Lower leg skin (tissue), 4 donors: ENCODE measurements around the gene AURKAIP1. TPM values are rescaled to one million over a fixed set of nuclear protein-coding genes. Genes with fewer than 3 reads are reported as not detected.
A peak's percentile ranks its signal among the peaks of the same experiment; 100 is the strongest.

ENCODE experiments used
- DNase-seq, 2 donors: peaks; one replicate each; pipeline ENCODE4 v3.0.0-alpha.2; 2019; ENCODE audit warnings: low spot score in 2 of 2
- H3K4me3 ChIP-seq: fragments of 200-600 bp; sonication (generic); 2 replicates; pipeline ENCODE4 v1.5.1; 2017; ENCODE audit warnings: mild to moderate bottlenecking, low read depth; ENCODE audit not compliant: poor library complexity, severe bottlenecking
- CTCF ChIP-seq, 3 donors: fragments of 450-650 bp; IDR thresholded peaks; one replicate each; pipeline ENCODE4 v1.5.1; 2016; ENCODE audit warnings: antibody characterized with exemption in 3 of 3, mild to moderate bottlenecking in 3 of 3, moderate library complexity in 2 of 3
- POLR2A ChIP-seq, 2 donors: fragments of 450-650 bp; IDR thresholded peaks; one replicate each; pipeline ENCODE4 v1.6.1; 2016 to 2017; ENCODE audit warnings: antibody characterized with exemption in 2 of 2, mild to moderate bottlenecking in 1 of 2, moderate library complexity in 1 of 2
- WGBS, 2 donors: methylation state at CpG; one replicate each; pipeline ENCODE4 v1.1.5; 2018; 5-methylcytosine and 5-hydroxymethylcytosine counted together
- intact Hi-C: fragments of 100-400 bp; cut with DNase I; formaldehyde crosslinking; loops from one replicate; pipeline ENCODE4 v1.15.0; 2023; ENCODE audit warnings: low total_unique reads
- total RNA-seq, 4 donors: library from RNA; depleted of rRNA; stranded (reverse); fragments of >200 nt; gene quantifications; one replicate each; pipeline ENCODE4 v1.1.0, GENCODE V29; 2016

Gene AURKAIP1
- total RNA-seq, 4 donors from 2014 or later = 97.3 to 140 (median 114) TPM

- intact Hi-C loops = no loop called here
- TF ChIP-seq CTCF (IDR thresholded peaks at IDR 0.05) (no peak), POLR2A (IDR thresholded peaks at IDR 0.05) (no peak)
- 76 to 84% methylated on average over 10 of the region's 10 CpGs for WGBS, 2 donors
These were observed 8.9 kb downstream of the AURKAIP1 start for GRCh38 chr1:1365875-1366698.

GRCh38 chr1:1364266-1364665, 10.7 kb downstream of the AURKAIP1 start:
- 64 to 69% methylated on average over 14 of the region's 14 CpGs for WGBS, 2 donors
- H3K4me3 ChIP-seq = no peak overlapping the region

More at GRCh38 chr1:1365875-1366698, 8.9 kb downstream of the AURKAIP1 start:
- H3K4me3 ChIP-seq = no peak overlapping the region
- no peak for DNase-seq

GRCh38 chr1:1361982-1362423, 13.0 kb downstream of the AURKAIP1 start:
- no peak overlapping the region for H3K4me3 ChIP-seq
- DNase-seq = no peak
- 24 to 28% methylated on average over 13 of the region's 13 CpGs for WGBS, 2 donors
- intact Hi-C loops = no loop called here
- TF ChIP-seq POLR2A (IDR thresholded peaks at IDR 0.05) (no peak), CTCF (IDR thresholded peaks at IDR 0.05) (no peak)

More at GRCh38 chr1:1364266-1364665, 10.7 kb downstream of the AURKAIP1 start:
- TF ChIP-seq CTCF (IDR thresholded peaks at IDR 0.05) (no peak), POLR2A (IDR thresholded peaks at IDR 0.05) (no peak)
- DNase-seq = peak in 1 of 2 donors; percentile 23
- intact Hi-C loops = no loop called here

GRCh38 chr1:1361233-1361981, 13.6 kb downstream of the AURKAIP1 start:
- H3K4me3 ChIP-seq = no peak overlapping the region
- 65 to 70% methylated on average over 34 of the region's 35 CpGs for WGBS, 2 donors
- intact Hi-C loops = no loop called here
- no peak for DNase-seq
- TF ChIP-seq CTCF (IDR thresholded peaks at IDR 0.05) (no peak), POLR2A (IDR thresholded peaks at IDR 0.05) (no peak)

GRCh38 chr1:1360506-1361169, 14.4 kb downstream of the AURKAIP1 start:
- DNase-seq = peak in 1 of 2 donors; percentile 95
- 61 to 77% methylated on average over 17 to 20 of the region's 20 CpGs for WGBS, 2 donors
- intact Hi-C loops = no loop called here
- TF ChIP-seq CTCF (IDR thresholded peaks at IDR 0.05) = no peak
- TF ChIP-seq POLR2A (IDR thresholded peaks at IDR 0.05) = no peak
- no peak overlapping the region for H3K4me3 ChIP-seq
